Measurements from ENCODE around the gene GPALPP1.
"Not testable (repeated sequence)": the region's sequence is repeated elsewhere in the genome, so short reads cannot be mapped to it uniquely, and the experiment has no call there.

The GPALPP1 gene

DNA sequence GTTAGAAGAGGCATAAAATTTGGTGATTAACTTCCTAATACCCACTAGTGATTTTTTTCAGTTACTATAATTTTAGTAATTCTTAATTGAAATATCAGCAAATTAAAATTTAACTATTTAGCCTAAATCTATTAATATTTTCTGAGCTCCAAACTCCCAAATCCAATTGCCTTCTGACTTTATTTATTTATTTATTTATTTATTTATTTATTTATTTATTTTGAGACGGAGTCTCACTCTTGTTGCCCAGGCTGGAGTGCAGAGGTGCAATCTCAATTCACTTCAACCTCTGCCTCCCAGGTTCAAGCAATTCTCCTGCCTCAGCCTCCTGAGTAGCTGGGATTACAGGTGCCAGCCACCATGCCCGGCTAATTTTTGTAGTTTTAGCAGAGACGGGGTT, 74.6 kb downstream of the GPALPP1 start:
- DNase-seq = not testable (repeated sequence)

DNA sequence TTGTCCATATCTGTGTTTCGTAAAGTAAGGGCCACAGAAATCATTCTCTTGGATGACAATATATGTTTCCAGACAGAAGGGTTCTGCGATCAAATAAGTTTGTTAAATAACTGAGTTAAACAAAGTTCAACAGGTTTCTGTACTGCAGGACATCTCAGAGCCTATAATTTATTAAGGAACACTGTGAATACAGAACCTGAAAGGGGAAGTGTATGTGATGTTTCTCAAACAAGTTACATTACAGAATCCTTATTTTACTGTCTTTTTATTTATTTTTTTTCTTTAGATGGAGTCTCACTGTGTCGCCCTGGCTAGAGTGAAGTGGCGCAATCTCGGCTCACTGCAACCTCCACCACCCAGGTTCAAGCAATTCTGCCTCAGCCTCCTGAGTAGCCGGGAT, 75.6 kb downstream of the GPALPP1 start:
- no peak for DNase-seq

DNA sequence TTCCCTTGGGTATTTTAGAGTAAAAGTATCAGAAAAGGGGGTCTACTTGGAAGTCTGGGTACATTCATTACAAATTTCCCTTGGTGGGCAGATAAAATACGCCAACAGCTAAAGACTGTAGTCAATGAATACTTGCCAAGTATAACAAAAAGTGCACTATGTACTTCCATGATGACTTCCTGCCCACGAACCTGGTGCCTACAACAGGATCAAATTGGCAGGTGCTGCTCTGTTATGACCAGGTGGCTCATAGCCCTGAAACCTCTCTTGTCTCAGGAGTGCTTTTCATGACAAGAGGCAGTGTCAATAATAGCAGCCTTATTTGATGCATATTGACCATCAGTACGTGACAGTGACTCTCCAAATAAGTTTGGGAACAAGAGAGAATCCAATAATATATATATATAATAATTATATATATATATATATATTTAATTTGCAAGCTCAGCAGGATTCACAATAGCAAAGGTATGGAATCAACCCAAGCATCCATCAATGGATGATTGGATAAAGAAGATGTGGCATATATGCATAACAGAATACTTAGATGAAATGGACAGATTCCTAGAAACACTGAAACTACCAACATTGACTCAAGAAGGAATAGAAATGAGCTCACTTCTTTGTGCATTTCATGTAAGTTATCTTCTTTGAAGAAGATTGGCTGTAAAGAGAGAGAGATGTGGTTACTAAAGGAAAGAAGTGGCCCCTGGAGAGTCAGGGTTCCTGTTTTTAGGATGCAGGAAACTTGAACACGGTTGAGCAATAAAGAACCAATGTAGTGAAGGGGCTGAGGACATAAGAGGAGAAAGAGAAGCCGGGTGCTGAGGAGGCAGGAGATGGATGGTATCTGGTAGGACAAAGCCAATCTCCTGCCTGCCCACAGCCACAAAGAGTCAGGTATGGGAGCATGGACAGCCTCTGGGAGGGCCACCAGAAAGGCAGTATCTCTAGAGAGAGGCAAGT, 79.0 kb downstream of the GPALPP1 start:
- no peak for DNase-seq

DNA sequence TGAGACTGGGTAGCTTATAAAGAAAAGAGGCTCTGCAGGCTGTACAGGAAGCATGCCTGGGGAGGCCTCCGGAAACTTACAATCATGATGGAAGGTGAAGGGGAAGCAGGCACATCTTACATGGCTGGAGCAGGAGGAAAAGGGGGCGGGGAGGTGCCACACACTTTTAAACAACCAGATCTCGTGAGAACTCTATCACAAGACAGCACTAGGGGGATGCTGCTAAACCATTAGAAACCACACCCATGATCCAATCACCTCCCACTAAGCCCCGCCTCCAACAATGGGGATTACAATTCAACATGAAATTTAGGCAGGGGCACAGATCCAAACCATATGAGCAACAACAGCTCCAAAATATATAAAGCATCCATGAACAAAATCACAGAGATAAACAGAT, 84.5 kb downstream of the GPALPP1 start:
- DNase-seq = no peak

DNA sequence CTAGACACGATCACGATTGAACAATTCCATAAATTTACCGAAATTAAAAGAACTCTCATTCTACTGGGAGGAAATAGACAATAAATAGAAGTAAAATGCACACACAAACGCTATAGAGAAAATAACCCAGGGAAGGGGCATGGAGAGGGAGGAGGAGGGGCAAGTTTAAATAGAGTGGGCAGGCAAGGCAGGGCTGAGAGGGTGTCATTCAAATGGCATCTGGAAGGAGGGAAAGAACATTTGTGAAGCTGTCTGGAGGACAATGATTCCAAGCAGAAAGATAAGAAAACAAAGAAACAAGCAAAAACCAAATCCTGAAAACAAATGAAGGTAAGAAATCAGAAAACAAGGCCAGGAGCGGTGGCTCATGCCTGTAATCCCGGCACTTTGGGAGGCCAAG, 85.4 kb downstream of the GPALPP1 start:
- DNase-seq = no peak

DNA sequence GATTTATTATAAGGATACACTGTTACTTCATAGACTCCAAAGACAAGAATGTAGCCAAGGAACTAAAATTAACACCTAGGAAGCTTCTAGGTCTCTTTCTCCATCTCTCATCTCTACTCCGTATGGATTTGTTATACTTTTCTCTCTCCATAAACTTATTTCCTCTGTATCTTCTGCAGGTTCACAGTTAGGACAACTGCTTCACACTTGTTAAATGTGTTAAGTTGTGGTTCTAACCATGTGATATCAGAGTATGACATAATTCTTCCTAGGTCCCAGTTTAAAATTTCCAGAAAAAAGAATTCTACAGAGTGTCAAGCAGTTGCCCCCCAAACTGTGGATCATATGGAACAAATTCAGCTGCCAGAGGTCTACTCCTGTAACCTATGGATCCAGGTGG, 88.7 kb downstream of the GPALPP1 start:
- no peak for DNase-seq

Data from fibroblast of skin of back (primary cell).